PC-9 (cell line): Measurements from ENCODE around the gene ITGA2. TPM values are rescaled to one million over a fixed set of nuclear protein-coding genes. Genes with fewer than 3 reads are reported as not detected.

Experiments
- BruUV-seq: library from RNA; stranded (reverse); fragments of 400-500 nt; replicated peaks from 2 replicates; lab custom pipeline; 2021; lab: Mats Ljungman, UMichigan
- CTCF ChIA-PET: fragments of 300-600 bp; sonication (Branson Sonifier 250); formaldehyde crosslinking; loops from one replicate; lab custom pipeline; 2022; ENCODE audit warnings: antibody characterized with exemption; lab: Charles Lee
- POLR2A ChIA-PET: fragments of 300-600 bp; sonication (Branson Sonifier 250); formaldehyde crosslinking; loops from one replicate; lab custom pipeline; 2022; ENCODE audit warnings: antibody characterized with exemption; ENCODE audit not compliant: unreplicated experiment; lab: Charles Lee
- DNase-seq, 2 experiments: peaks; one replicate each; pipeline versions ENCODE4 v3.0.0 to v3.0.0-alpha.2; 2015 to 2022; ENCODE audit warnings: mixed read lengths in 1 of 2
- H2AFZ ChIP-seq: fragments of 200-600 bp; sonication (generic); 2 replicates; pipeline ENCODE4 v1.8.1; 2017; ENCODE audit warnings: antibody characterized with exemption
- H3F3A ChIP-seq: fragments of 200-600 bp; sonication (generic); 2 replicates; pipeline ENCODE4 v1.8.1; 2017; ENCODE audit warnings: antibody characterized with exemption, mild to moderate bottlenecking, low read depth; ENCODE audit not compliant: insufficient read depth
- H3K27ac ChIP-seq: fragments of 200-600 bp; sonication (generic); 2 replicates; pipeline ENCODE4 v1.6.1; 2016; ENCODE audit warnings: mixed run types
- H3K27me3 ChIP-seq: fragments of 200-600 bp; sonication (generic); 2 replicates; pipeline ENCODE4 v1.6.1; 2016; ENCODE audit warnings: low read depth, mixed run types; ENCODE audit not compliant: insufficient read depth
- H3K36me3 ChIP-seq: fragments of 200-600 bp; sonication (generic); 2 replicates; pipeline ENCODE4 v1.6.1; 2016; ENCODE audit warnings: low read depth, mixed run types
- H3K4me1 ChIP-seq: fragments of 200-600 bp; sonication (generic); replicated peaks from 2 replicates; pipeline ENCODE4 v1.6.1; 2016; ENCODE audit warnings: mixed run types; ENCODE audit not compliant: insufficient read depth
- H3K4me2 ChIP-seq: fragments of 200-600 bp; sonication (generic); 2 replicates; pipeline ENCODE4 v1.6.1; 2017; ENCODE audit warnings: mixed run types
- H3K4me3 ChIP-seq: fragments of 200-600 bp; sonication (generic); 2 replicates; pipeline ENCODE4 v1.6.1; 2016; ENCODE audit warnings: mixed run types
- H3K79me2 ChIP-seq: fragments of 200-600 bp; sonication (generic); 2 replicates; pipeline ENCODE4 v1.6.1; 2017; ENCODE audit warnings: low read depth, mixed run types
- H3K9me2 ChIP-seq: fragments of 200-600 bp; sonication (generic); 2 replicates; pipeline ENCODE4 v1.8.1; 2017; ENCODE audit warnings: mild to moderate bottlenecking; ENCODE audit not compliant: insufficient read depth
- H3K9me3 ChIP-seq: fragments of 200-600 bp; sonication (generic); 2 replicates; pipeline ENCODE4 v1.8.1; 2016; ENCODE audit warnings: low read depth; ENCODE audit not compliant: insufficient read depth
- H4K20me1 ChIP-seq: fragments of 200-600 bp; sonication (generic); 2 replicates; pipeline ENCODE4 v1.8.1; 2017; ENCODE audit not compliant: insufficient read depth
- CTCF ChIP-seq: fragments of 200-600 bp; sonication (generic); conservative IDR thresholded peaks from 2 replicates; pipeline ENCODE4 v1.6.1; 2017; ENCODE audit warnings: mixed run types, antibody characterized with exemption, mild to moderate bottlenecking, moderate library complexity
- EZH2 ChIP-seq: fragments of 200-600 bp; sonication (generic); IDR thresholded peaks from 2 replicates; pipeline ENCODE4 v1.8.0; 2017; ENCODE audit warnings: antibody characterized with exemption, low read depth
- intact Hi-C: fragments of 100-400 bp; cut with micrococcal nuclease; formaldehyde crosslinking; loops from one replicate; pipeline ENCODE4 v1.10.0; 2022; ENCODE audit not compliant: unreplicated experiment
- total RNA-seq: library from RNA; stranded (reverse); gene quantifications from 2 replicates; pipeline ENCODE4 v1.2.3, GENCODE V29; 2021

Gene ITGA2
- total RNA-seq, 1 experiment from 2014 or later: 35.8 TPM

- BruUV-seq: no TSS peak
- Histone ChIP-seq H3K79me2 (no peaks in the 10 kb centered on the region), H3K4me1 (no peaks in the 10 kb centered on the region), H4K20me1 (no peaks in the 10 kb centered on the region), H3K4me2 (no peak overlapping the region), H2AFZ (no peak overlapping the region; the same call in 1 of the 2 replicates), H3K36me3 (no peaks in the 10 kb centered on the region), H3F3A (no peaks in the 10 kb centered on the region), H3K4me3 (no peak overlapping the region), H3K9me3 (no peaks in the 10 kb centered on the region), H3K9me2 (no peaks in the 10 kb centered on the region), H3K27ac (no peak overlapping the region), H3K27me3 (no peaks in the 10 kb centered on the region)
- CTCF ChIA-PET: interaction anchor here (0.6 kb wide), 1 partner anchor 58 kb away, joined by 6 read pairs; no protein-coding TSS in a partner anchor
- no peak for TF ChIP-seq CTCF
- intact Hi-C loops: no loop called here
- POLR2A ChIA-PET: no interaction called here
- DNase-seq: no peak
These were observed 131.0 kb downstream of the ITGA2 start for GRCh38 chr5:53120165-53120564.

GRCh38 chr5:53123702-53124101, 134.6 kb downstream of the ITGA2 start:
- ChIA-PET POLR2A (no interaction called here), CTCF (no interaction called here)
- Histone ChIP-seq H3K79me2 (no peaks in the 10 kb centered on the region), H3K36me3 (no peaks in the 10 kb centered on the region), H3F3A (no peaks in the 10 kb centered on the region), H2AFZ (no peak overlapping the region), H4K20me1 (no peaks in the 10 kb centered on the region), H3K4me3 (no peak overlapping the region), H3K9me2 (no peaks in the 10 kb centered on the region), H3K27ac (no peak overlapping the region), H3K27me3 (no peaks in the 10 kb centered on the region), H3K9me3 (no peaks in the 10 kb centered on the region), H3K4me1 (no peaks in the 10 kb centered on the region), H3K4me2 (no peak overlapping the region)
- TF ChIP-seq EZH2 (no peak), CTCF (peak; percentile 50)
- intact Hi-C loops: no loop called here
- DNase-seq: no peak
- no TSS peak for BruUV-seq

- H3K36me3 ChIP-seq: no peaks in the 10 kb centered on the region
- H3K9me3 ChIP-seq: no peaks in the 10 kb centered on the region
- DNase-seq: no peak
- ChIA-PET POLR2A (no interaction called here), CTCF (no interaction called here)
- H3K79me2 ChIP-seq: no peaks in the 10 kb centered on the region
- TF ChIP-seq CTCF: no peak
- TF ChIP-seq EZH2: no peak
- no peaks in the 10 kb centered on the region for H3F3A ChIP-seq
- intact Hi-C loops: no loop called here
- H3K4me1 ChIP-seq: no peaks in the 10 kb centered on the region
- H4K20me1 ChIP-seq: no peaks in the 10 kb centered on the region
- no TSS peak for BruUV-seq
- H3K4me2 ChIP-seq: no peak overlapping the region
- no peak overlapping the region for H2AFZ ChIP-seq
- no peaks in the 10 kb centered on the region for H3K9me2 ChIP-seq
- H3K27me3 ChIP-seq: no peaks in the 10 kb centered on the region
- H3K27ac ChIP-seq: no peak overlapping the region
- H3K4me3 ChIP-seq: no peak overlapping the region
These were observed 137.4 kb downstream of the ITGA2 start for GRCh38 chr5:53126521-53126920.
